HG02678 (cell line): ENCODE measurements around the gene GPR22.
A peak's percentile ranks its signal among the peaks of the same experiment; 100 is the strongest.

Experiments
- ATAC-seq: cut with Tn5 transposase; IDR thresholded peaks from one replicate; pipeline ENCODE4 v1.9.1; 2021; ENCODE audit warnings: mild to moderate bottlenecking, moderate library complexity; ENCODE audit not compliant: unreplicated experiment

Gene GPR22

DNA sequence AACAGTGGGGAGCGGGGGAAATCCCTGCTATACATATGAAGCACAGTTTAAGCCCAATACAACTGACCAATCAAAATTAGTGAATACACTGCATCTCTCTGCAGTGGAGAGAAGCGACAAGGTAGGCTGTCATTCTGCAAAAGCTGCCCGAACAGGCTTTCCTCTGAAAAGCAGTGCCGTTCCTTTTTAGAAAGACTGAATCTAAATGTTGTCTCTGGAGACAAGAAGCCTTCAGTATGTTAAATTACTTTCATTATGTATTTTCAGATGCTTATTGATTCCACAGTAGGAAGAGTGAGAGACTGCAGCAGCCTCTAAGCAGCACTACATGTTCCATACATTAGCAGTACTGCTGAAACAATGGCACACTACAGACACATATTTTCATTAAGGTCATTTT, at the start of gene GPR22:
TSS of gene GPR22 (plus strand) at position 129 of the 400 bp plus-strand sequence. CDS start 4,004 bp downstream, outside the sequence.
- no peak for ATAC-seq

DNA sequence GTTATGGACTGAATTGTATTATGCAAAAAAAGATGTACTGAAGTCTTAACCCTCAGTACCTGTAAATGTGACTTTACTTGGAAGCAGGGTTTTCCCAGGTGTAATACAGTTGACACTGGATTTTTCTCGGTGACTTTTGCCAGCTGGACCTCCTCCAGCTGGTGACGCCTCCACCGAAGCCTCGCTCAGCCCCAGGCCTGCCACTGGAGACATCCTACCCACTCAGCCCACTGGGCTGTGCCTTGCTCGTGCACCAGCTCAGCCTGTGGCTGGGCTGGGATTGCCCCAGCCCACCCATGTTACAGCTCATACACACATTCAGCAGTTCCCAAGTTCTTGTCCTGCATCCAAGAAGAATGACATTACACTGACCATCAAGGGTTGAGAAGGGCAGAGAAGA, 42.4 kb upstream of the GPR22 start:
- no peak for ATAC-seq

- ATAC-seq: no peak
Measured at GRCh38 chr7:107428642-107429041, 41.2 kb upstream of the GPR22 start.

- no peak for ATAC-seq
Measured at GRCh38 chr7:107430057-107430456, 39.8 kb upstream of the GPR22 start.

DNA sequence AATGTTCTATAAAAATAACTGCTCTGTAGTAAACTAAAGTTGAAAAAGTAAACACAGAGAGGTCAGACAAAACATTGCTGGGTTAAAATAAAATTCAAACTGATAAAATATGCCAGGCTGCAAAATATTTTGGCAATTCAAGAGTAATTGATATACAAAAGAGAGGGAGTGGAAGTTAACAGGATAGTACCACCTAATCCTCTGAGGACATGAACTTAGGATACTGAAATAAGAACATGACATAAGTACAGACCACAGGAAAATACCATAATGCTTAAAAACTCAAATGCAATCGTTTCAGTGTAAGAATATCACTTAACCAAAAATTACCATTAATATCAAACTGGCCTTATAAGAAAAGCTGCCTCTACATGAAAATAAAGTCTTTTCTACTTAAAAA, 37.6 kb upstream of the GPR22 start:
- no peak for ATAC-seq

DNA sequence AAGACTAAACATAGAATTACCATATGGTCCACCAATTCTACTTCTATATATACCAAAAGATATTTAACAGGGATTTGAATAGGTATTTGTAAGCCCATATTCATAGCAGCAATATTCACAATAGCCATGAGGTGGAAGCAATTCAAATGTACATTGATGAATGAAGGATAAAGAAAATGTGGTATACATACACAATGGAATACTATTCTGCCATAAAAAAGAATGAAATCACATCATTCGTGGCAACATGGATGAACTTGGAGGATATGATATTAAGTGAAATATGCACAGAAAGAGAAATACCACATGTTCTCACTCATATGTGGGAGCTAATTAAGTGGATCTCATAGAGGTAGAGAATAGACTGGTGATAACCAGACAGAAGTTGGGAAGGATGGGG, 34.1 kb upstream of the GPR22 start:
- ATAC-seq: no peak

DNA sequence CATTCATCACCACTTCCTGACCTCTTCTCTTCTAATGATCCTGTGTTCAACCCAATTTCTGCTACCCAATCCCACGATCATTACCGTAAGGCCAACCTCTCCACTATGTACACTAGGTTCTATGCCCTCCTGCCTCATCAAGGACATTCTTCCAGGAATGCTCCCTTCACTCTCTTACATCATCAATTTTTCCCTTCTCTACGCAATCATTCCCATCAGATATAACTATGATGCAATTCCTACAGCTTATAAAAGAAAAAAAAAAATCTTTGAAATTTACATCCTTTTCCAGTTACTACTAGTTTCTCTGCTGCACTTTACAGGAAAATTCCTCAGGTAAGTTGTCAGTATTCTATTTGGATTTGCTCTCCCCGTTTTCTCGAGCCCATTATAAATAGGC, 30.8 kb upstream of the GPR22 start:
- no peak for ATAC-seq

- no peak for ATAC-seq
Measured at GRCh38 chr7:107441581-107442422, 28.1 kb upstream of the GPR22 start.

GRCh38 chr7:107442678-107443077, 27.2 kb upstream of the GPR22 start:
- ATAC-seq: no peak

DNA sequence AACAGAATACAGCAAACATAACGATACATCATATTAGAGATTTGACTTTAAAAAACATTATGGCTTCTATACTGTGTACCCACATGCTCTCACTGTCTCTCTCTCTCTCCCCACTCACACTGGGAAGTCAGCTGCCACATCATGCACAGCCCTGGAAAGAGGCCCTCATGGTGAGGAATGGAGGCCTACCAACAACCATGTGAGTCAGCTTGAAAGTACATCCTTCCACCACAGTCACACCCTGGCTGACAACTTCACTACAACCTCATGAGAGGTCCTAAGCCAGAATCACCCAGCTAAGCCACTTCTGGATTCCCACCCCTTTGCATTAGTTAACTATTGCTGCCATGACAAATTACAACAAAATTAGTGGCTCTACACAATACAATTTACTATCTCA, 23.3 kb upstream of the GPR22 start:
- no peak for ATAC-seq

DNA sequence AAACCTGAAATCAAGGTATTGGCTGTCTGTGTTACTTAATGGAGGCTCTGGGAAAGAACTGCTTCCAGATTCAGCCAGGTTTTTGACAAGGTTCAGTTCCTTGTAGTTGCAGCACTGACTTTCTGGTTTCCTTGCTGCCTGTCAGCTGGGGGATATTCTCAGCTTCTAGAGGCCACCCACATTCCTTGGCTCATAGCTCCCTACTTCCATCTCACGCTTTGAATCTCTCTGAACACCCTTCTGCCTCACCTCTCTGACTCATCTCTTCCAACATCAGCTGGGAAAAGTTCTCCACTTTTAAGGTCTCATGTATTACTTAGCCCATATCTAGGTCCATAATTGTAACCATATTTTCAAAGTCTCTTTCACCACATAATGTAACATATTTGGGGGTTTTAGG, 22.9 kb upstream of the GPR22 start:
- no peak for ATAC-seq

DNA sequence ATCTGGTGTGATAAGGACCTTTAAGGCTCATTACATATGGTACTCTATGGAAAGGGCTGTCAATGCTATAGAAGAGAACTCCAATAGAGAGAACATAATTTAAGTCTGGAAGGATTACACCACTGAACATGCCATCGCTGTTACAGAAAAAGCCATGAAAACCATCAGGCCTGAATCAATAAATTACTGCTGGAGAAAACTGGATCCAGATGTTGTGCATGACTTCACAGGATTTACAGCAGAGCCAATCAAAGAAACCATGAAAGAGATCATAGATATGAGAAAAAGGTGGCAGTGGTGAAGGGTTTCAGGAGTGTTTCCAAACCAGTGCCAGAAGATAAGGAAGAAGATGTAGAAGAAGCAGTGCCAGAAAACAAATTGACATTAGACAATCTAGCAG, 18.9 kb upstream of the GPR22 start:
- no peak for ATAC-seq

GRCh38 chr7:107453388-107453787, 16.5 kb upstream of the GPR22 start:
- no peak for ATAC-seq

- ATAC-seq: no peak
Measured at GRCh38 chr7:107461938-107462533, 7.8 kb upstream of the GPR22 start.

GRCh38 chr7:107463139-107464078, 6.4 kb upstream of the GPR22 start:
- peak; percentile 62 for ATAC-seq

GRCh38 chr7:107464666-107465226, 5.1 kb upstream of the GPR22 start:
- ATAC-seq: no peak

- ATAC-seq: no peak
Measured at GRCh38 chr7:107467972-107468371, 1.9 kb upstream of the GPR22 start.

GRCh38 chr7:107468824-107469223, 1.0 kb upstream of the GPR22 start:
- no peak for ATAC-seq

DNA sequence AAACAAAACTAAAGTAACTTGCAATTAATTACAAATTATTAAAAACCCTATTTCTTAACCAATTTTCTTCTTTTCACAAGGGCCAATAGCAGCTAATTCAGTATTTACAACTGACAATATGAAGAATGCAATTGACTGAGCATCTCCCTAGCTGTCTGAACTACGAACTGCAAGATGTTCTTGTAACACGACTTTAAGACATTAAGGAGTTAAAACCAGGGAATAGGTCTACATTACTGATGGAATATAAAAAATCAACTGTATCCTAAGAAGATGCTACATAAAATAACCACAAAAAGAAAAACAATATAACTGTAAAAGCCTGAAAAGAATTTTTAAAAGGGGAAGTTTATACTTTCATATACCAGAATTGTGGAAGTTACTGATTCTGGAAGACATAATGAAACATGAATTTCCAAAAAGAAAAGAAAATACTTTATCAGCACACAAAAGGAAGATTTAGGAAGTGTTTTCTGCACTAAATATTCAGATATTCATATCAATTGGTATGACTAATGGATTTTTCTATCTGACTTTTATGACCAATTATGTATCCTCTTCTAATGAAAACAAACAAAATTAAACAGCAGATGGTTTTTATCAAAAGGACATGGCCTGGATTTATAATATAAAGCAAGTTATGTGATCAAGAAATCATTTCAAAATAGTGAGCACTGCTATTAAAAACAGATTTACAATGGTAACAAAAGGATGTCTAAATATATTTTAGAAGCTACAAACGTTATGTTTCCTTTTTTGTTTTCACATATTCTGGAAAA, 1.6 kb downstream of the GPR22 start:
- ATAC-seq: no peak

DNA sequence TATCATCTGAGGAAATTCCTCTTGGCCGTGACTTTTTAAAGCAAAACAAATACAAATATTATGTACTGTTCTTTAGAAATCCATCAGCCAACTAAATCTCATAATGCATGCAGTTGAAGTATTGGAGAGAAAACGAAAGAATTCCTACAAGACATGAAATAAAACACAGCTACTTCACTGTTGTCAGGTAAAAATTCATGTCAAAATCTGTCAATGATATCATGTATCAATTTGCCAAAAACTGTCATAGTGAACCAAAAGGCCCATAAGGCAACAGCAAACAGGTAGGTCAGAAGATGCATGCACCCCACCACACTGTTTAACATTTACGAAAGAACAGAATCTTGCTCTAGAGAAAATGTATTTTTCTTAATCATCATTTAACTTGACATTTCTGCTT, 2.3 kb downstream of the GPR22 start:
- no peak for ATAC-seq
